ENCODE data around the gene ZDHHC16.

The ZDHHC16 gene

DNA sequence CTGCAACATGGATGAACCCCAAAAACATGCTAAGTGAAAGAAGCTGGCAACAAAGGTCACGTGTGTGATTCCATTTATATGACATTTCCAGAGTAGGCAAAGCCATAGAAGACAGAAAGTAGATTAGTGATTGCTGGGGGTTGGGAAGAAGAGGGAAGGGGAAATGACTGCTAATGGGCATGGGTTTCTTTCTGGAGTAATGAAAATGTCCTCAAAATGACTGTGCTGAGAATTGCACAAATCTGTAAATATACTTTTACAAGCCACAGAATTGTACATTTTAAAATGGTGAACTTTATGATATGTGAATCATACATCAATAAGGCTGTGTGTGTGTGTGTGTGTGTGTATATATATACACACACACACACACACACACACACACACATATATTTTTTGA is 36.4 kb downstream of the ZDHHC16 start (continued):
- TF ChIP-seq, protein P1, sequence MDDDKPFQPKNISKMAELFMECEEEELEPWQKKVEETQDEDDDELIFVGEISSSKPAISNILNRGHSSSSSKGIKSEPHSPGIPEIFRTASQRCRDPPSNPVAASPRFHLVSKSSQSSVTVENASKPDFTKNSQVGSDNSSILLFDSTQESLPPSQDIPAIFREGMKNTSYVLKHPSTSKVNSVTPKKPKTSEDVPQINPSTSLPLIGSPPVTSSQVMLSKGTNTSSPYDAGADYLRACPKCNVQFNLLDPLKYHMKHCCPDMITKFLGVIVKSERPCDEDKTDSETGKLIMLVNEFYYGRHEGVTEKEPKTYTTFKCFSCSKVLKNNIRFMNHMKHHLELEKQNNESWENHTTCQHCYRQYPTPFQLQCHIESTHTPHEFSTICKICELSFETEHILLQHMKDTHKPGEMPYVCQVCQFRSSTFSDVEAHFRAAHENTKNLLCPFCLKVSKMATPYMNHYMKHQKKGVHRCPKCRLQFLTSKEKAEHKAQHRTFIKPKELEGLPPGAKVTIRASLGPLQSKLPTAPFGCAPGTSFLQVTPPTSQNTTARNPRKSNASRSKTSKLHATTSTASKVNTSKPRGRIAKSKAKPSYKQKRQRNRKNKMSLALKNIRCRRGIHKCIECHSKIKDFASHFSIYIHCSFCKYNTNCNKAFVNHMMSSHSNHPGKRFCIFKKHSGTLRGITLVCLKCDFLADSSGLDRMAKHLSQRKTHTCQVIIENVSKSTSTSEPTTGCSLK (tag by site-specific recombination; IDR thresholded peaks at IDR 0.05): no peak
- TF ChIP-seq GFI1B (tag by site-specific recombination; IDR thresholded peaks at IDR 0.05): no peak
- no peak for TF ChIP-seq IKZF3 (tag by site-specific recombination; IDR thresholded peaks at IDR 0.05)
- TF ChIP-seq, protein P2, sequence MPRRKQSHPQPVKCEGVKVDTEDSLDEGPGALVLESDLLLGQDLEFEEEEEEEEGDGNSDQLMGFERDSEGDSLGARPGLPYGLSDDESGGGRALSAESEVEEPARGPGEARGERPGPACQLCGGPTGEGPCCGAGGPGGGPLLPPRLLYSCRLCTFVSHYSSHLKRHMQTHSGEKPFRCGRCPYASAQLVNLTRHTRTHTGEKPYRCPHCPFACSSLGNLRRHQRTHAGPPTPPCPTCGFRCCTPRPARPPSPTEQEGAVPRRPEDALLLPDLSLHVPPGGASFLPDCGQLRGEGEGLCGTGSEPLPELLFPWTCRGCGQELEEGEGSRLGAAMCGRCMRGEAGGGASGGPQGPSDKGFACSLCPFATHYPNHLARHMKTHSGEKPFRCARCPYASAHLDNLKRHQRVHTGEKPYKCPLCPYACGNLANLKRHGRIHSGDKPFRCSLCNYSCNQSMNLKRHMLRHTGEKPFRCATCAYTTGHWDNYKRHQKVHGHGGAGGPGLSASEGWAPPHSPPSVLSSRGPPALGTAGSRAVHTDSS (tag by site-specific recombination; IDR thresholded peaks at IDR 0.05): no peak
- TF ChIP-seq ZBTB20 (tag by site-specific recombination; IDR thresholded peaks at IDR 0.05): no peak
- no peak for TF ChIP-seq KLF1 (tag by site-specific recombination; IDR thresholded peaks at IDR 0.05)
- TF ChIP-seq, protein P3, sequence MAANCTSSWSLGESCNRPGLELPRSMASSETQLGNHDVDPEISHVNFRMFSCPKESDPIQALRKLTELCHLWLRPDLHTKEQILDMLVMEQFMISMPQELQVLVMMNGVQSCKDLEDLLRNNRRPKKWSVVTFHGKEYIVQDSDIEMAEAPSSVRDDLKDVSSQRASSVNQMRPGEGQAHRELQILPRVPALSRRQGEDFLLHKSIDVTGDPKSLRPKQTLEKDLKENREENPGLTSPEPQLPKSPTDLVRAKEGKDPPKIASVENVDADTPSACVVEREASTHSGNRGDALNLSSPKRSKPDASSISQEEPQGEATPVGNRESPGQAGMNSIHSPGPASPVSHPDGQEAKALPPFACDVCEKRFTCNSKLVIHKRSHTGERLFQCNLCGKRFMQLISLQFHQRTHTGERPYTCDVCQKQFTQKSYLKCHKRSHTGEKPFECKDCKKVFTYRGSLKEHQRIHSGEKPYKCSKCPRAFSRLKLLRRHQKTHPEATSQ (tag by site-specific recombination; IDR thresholded peaks at IDR 0.05): no peak
- TF ChIP-seq ZNF514 (tag by site-specific recombination; IDR thresholded peaks at IDR 0.05): no peak
- TF ChIP-seq, protein P4, sequence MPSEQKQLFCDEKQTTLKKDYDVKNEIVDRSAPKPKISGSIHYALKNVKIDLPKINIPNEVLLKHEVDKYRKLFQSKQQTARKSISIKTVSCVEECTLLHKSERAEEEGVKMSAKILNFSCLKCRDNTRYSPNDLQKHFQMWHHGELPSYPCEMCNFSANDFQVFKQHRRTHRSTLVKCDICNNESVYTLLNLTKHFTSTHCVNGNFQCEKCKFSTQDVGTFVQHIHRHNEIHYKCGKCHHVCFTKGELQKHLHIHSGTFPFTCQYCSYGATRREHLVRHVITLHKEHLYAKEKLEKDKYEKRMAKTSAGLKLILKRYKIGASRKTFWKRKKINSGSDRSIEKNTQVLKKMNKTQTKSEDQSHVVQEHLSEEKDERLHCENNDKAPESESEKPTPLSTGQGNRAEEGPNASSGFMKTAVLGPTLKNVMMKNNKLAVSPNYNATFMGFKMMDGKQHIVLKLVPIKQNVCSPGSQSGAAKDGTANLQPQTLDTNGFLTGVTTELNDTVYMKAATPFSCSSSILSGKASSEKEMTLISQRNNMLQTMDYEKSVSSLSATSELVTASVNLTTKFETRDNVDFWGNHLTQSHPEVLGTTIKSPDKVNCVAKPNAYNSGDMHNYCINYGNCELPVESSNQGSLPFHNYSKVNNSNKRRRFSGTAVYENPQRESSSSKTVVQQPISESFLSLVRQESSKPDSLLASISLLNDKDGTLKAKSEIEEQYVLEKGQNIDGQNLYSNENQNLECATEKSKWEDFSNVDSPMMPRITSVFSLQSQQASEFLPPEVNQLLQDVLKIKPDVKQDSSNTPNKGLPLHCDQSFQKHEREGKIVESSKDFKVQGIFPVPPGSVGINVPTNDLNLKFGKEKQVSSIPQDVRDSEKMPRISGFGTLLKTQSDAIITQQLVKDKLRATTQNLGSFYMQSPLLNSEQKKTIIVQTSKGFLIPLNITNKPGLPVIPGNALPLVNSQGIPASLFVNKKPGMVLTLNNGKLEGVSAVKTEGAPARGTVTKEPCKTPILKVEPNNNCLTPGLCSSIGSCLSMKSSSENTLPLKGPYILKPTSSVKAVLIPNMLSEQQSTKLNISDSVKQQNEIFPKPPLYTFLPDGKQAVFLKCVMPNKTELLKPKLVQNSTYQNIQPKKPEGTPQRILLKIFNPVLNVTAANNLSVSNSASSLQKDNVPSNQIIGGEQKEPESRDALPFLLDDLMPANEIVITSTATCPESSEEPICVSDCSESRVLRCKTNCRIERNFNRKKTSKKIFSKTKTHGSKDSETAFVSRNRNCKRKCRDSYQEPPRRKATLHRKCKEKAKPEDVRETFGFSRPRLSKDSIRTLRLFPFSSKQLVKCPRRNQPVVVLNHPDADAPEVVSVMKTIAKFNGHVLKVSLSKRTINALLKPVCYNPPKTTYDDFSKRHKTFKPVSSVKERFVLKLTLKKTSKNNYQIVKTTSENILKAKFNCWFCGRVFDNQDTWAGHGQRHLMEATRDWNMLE (tag by site-specific recombination; conservative IDR thresholded peaks at IDR 0.05; ENCODE audit: low read depth): no peak
- TF ChIP-seq SP3 (tag by site-specific recombination; IDR thresholded peaks at IDR 0.05): no peak
- no peak for TF ChIP-seq ZNF621 (tag by site-specific recombination; IDR thresholded peaks at IDR 0.05)

DNA sequence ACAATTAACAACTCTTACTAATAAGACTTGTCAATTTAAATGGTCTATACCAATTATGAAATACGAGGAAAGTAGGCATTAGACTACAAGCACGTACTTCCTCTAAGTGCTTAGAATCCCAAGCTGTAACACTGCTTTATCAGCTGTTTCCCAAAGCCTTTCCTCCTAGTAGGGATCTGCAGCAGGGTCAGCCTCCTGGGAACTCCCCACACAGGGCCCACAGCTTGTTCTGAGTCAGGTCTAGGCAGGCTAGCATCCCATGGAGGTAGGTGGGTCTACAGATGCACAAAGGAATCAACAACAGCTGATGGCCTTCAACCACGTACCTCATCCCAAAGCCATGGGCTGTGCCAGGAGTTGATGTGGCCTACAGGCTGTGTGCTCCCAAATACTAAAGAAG is 37.5 kb downstream of the ZDHHC16 start:
- CTCF ChIA-PET: interaction anchor here (1.1 to 1.4 kb wide), 3 partner anchors 20 to 69 kb away, joined by 3 to 4 read pairs (median 3); no protein-coding TSS in a partner anchor
- TF ChIP-seq, protein P5, sequence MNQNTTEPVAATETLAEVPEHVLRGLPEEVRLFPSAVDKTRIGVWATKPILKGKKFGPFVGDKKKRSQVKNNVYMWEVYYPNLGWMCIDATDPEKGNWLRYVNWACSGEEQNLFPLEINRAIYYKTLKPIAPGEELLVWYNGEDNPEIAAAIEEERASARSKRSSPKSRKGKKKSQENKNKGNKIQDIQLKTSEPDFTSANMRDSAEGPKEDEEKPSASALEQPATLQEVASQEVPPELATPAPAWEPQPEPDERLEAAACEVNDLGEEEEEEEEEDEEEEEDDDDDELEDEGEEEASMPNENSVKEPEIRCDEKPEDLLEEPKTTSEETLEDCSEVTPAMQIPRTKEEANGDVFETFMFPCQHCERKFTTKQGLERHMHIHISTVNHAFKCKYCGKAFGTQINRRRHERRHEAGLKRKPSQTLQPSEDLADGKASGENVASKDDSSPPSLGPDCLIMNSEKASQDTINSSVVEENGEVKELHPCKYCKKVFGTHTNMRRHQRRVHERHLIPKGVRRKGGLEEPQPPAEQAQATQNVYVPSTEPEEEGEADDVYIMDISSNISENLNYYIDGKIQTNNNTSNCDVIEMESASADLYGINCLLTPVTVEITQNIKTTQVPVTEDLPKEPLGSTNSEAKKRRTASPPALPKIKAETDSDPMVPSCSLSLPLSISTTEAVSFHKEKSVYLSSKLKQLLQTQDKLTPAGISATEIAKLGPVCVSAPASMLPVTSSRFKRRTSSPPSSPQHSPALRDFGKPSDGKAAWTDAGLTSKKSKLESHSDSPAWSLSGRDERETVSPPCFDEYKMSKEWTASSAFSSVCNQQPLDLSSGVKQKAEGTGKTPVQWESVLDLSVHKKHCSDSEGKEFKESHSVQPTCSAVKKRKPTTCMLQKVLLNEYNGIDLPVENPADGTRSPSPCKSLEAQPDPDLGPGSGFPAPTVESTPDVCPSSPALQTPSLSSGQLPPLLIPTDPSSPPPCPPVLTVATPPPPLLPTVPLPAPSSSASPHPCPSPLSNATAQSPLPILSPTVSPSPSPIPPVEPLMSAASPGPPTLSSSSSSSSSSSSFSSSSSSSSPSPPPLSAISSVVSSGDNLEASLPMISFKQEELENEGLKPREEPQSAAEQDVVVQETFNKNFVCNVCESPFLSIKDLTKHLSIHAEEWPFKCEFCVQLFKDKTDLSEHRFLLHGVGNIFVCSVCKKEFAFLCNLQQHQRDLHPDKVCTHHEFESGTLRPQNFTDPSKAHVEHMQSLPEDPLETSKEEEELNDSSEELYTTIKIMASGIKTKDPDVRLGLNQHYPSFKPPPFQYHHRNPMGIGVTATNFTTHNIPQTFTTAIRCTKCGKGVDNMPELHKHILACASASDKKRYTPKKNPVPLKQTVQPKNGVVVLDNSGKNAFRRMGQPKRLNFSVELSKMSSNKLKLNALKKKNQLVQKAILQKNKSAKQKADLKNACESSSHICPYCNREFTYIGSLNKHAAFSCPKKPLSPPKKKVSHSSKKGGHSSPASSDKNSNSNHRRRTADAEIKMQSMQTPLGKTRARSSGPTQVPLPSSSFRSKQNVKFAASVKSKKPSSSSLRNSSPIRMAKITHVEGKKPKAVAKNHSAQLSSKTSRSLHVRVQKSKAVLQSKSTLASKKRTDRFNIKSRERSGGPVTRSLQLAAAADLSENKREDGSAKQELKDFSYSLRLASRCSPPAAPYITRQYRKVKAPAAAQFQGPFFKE (tag by site-specific recombination; IDR thresholded peaks at IDR 0.05; ENCODE audit: borderline replicate concordance): no peak
- 0 out of 2 replicates have a peak, but pooled peaks have one; percentile 6 for TF ChIP-seq GLIS1 (tag by site-specific recombination; IDR thresholded peaks at IDR 0.05)
- no peak for TF ChIP-seq ZNF394 (tag by site-specific recombination; IDR thresholded peaks at IDR 0.05; ENCODE audit: borderline replicate concordance)
- TF ChIP-seq, protein P6, sequence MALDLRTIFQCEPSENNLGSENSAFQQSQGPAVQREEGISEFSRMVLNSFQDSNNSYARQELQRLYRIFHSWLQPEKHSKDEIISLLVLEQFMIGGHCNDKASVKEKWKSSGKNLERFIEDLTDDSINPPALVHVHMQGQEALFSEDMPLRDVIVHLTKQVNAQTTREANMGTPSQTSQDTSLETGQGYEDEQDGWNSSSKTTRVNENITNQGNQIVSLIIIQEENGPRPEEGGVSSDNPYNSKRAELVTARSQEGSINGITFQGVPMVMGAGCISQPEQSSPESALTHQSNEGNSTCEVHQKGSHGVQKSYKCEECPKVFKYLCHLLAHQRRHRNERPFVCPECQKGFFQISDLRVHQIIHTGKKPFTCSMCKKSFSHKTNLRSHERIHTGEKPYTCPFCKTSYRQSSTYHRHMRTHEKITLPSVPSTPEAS (tag by site-specific recombination; IDR thresholded peaks at IDR 0.05): no peak
- TF ChIP-seq, protein P7, sequence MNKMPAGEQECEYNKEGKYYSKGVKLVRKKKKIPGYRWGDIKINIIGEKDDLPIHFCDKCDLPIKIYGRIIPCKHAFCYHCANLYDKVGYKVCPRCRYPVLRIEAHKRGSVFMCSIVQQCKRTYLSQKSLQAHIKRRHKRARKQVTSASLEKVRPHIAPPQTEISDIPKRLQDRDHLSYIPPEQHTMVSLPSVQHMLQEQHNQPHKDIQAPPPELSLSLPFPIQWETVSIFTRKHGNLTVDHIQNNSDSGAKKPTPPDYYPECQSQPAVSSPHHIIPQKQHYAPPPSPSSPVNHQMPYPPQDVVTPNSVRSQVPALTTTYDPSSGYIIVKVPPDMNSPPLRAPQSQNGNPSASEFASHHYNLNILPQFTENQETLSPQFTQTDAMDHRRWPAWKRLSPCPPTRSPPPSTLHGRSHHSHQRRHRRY (tag by site-specific recombination; IDR thresholded peaks at IDR 0.05): no peak
- Histone ChIP-seq H3K9me3 (ENCODE audit: control insufficient read depth, insufficient read depth, low read depth, low read length) (no peaks in the 10 kb centered on the region), H3K36me3 (ENCODE audit: control insufficient read depth in 2 of 2, insufficient read depth in 1 of 2, low read length in 2 of 2) (peaks cover 9 to 45% of the 10 kb centered on the region in 2 experiments), H3K27ac (ENCODE audit: extremely low read depth, low read depth, low read length) (no peak overlapping the region), H3K4me3 (ENCODE audit: low read depth, low read length) (no peak overlapping the region), H3K4me1 (ENCODE audit: control insufficient read depth, insufficient read depth, low read length) (no peaks in the 10 kb centered on the region)
- POLR2A ChIA-PET: no interaction called here
